Activated CD8-positive, alpha-beta T cell treated with anti-CD3 and anti-CD28 coated beads, Interleukin-2, amount 10 ng/mL, durations not matched to agents 7 days and 5 days (primary cell): Measurements from ENCODE around the gene BIRC5. TPM values are rescaled to one million over a fixed set of nuclear protein-coding genes. Genes with fewer than 3 reads are reported as not detected.

Experiments
- ATAC-seq: fragments of 150-1000 bp; cut with Tn5 transposase; one replicate; pipeline ENCODE4 v1.10.0; 2021; ENCODE audit warnings: moderate library complexity
- CTCF ChIA-PET: fragments of 350-600 bp; sonication (Branson Sonifier 250); formaldehyde crosslinking; loops from one replicate; lab custom pipeline; 2021; ENCODE audit warnings: antibody characterized with exemption; lab: Charles Lee
- POLR2A ChIA-PET: fragments of 350-600 bp; sonication (Branson Sonifier 250); formaldehyde crosslinking; loops from one replicate; lab custom pipeline; 2021; ENCODE audit warnings: antibody characterized with exemption; lab: Charles Lee
- DNase-seq: peaks from one replicate; pipeline ENCODE4 v3.0.0-alpha.2; 2020
- H3K27ac Mint-ChIP-seq: one replicate; pipeline ENCODE4 v1.8.0; 2021; ENCODE audit warnings: mild to moderate bottlenecking, mixed read lengths
- H3K27me3 Mint-ChIP-seq: one replicate; pipeline ENCODE4 v1.8.0; 2021; ENCODE audit warnings: low read depth, mixed read lengths
- H3K36me3 Mint-ChIP-seq: one replicate; pipeline ENCODE4 v1.8.0; 2021; ENCODE audit warnings: low read depth, mixed read lengths
- H3K4me1 Mint-ChIP-seq: one replicate; pipeline ENCODE4 v1.8.0; 2021; ENCODE audit warnings: low read depth, mixed read lengths
- H3K4me3 Mint-ChIP-seq: one replicate; pipeline ENCODE4 v1.8.0; 2021; ENCODE audit warnings: mild to moderate bottlenecking, mixed read lengths
- H3K9me3 Mint-ChIP-seq: one replicate; pipeline ENCODE4 v1.8.0; 2022; ENCODE audit warnings: mixed read lengths; ENCODE audit not compliant: insufficient read depth
- total RNA-seq, 2 experiments: library from RNA; stranded (reverse); gene quantifications; one replicate each; pipeline ENCODE4 v1.2.3, GENCODE V29; 2021

BIRC5 gene
- total RNA-seq, 2 experiments from 2014 or later = 108 to 114 TPM

DNA sequence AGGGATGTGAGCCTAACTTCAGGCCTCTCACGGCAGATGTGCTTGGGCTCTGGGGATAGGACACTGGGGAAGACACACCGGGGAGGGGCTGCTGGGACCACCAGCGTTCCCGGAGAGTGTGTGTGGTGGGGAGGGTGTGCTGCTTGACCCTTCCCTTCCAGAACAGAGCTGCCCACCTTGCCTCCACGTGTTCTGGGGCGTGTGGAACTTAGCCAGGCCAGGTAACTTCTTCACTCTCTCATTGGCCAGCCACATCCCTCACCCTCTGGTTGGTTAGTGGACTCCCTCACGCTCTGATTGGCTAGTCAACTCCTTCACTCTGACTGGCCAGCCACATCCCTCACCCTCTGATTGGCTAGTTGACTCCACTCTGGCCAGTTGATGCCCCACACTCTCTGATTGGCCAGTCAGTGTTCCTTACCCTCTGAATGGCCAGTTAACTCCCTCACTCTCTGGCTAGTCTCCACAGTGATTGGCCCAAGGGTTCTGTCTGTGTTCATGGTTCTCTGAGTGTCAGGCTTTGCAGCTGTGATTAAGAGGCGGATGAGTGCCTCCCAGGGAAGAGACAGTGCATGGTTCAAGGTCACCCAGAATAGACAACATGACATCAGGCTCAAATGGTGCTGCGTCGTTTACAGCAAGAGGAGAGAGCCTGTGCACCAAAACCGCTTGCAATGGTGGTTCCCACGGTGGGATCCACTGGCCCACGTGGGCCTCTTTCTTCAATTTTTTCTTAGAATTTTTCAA is 27.4 kb downstream of the BIRC5 start:
- CTCF ChIA-PET = interaction anchor here (2.1 kb wide), 1 partner anchor 10 kb away, joined by 12 read pairs; no protein-coding TSS in a partner anchor
- H3K9me3 Mint-ChIP-seq = no peaks in the 10 kb centered on the region
- H3K36me3 Mint-ChIP-seq = no peaks in the 10 kb centered on the region
- H3K27me3 Mint-ChIP-seq = peaks cover 3% of the 10 kb centered on the region
- POLR2A ChIA-PET = no interaction called here
- H3K4me1 Mint-ChIP-seq = peaks cover 9% of the 10 kb centered on the region
- DNase-seq (no peak), ATAC-seq (no peak)
- no peak overlapping the region for H3K27ac Mint-ChIP-seq
- no peak overlapping the region for H3K4me3 Mint-ChIP-seq

- DNase-seq = no peak
- H3K9me3 Mint-ChIP-seq = no peaks in the 10 kb centered on the region
- peaks cover 8% of the 10 kb centered on the region for H3K27me3 Mint-ChIP-seq
- no peak overlapping the region for H3K27ac Mint-ChIP-seq
- peaks cover 9% of the 10 kb centered on the region for H3K4me1 Mint-ChIP-seq
- no peaks in the 10 kb centered on the region for H3K36me3 Mint-ChIP-seq
- ATAC-seq = peak; percentile 38
- CTCF ChIA-PET = interaction anchor here (0.8 to 2.1 kb wide), 3 partner anchors 9 to 180 kb away, joined by 3 to 12 read pairs (median 4); no protein-coding TSS in a partner anchor
- H3K4me3 Mint-ChIP-seq = no peak overlapping the region
- POLR2A ChIA-PET = interaction anchor here (0.6 kb wide), 1 partner anchor 382 kb away, joined by 3 read pairs; no protein-coding TSS in a partner anchor
These were observed 28.1 kb downstream of the BIRC5 start for GRCh38 chr17:78242024-78242742.

DNA sequence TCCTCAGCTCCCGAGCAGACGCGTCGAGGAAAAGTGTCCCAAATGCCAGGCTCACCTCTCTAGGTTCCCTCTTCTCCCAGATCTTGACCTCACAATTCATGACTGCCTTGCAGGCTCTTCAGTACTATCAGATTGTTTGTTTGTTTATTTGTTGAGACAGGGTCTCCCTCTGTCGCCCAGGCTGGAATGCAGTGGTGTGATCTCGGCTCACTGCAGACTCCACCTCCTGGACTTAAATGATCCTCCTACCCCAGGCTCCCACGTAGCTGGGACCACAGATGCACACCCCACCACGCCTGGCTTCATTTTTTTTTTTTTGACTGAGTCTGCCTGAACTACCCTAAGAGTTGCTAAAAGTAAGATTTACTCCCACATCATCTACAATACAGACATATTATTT is 33.3 kb downstream of the BIRC5 start:
- ATAC-seq (no peak), DNase-seq (no peak)
- H3K27ac Mint-ChIP-seq = no peak overlapping the region
- CTCF ChIA-PET = interaction anchor here (0.7 kb wide), 1 partner anchor 162 kb away, joined by 3 read pairs; no protein-coding TSS in a partner anchor
- POLR2A ChIA-PET = no interaction called here
- peaks cover 16% of the 10 kb centered on the region for H3K27me3 Mint-ChIP-seq
- H3K36me3 Mint-ChIP-seq = no peaks in the 10 kb centered on the region
- H3K4me3 Mint-ChIP-seq = no peak overlapping the region
- H3K9me3 Mint-ChIP-seq = no peaks in the 10 kb centered on the region
- peaks cover 25% of the 10 kb centered on the region for H3K4me1 Mint-ChIP-seq

DNA sequence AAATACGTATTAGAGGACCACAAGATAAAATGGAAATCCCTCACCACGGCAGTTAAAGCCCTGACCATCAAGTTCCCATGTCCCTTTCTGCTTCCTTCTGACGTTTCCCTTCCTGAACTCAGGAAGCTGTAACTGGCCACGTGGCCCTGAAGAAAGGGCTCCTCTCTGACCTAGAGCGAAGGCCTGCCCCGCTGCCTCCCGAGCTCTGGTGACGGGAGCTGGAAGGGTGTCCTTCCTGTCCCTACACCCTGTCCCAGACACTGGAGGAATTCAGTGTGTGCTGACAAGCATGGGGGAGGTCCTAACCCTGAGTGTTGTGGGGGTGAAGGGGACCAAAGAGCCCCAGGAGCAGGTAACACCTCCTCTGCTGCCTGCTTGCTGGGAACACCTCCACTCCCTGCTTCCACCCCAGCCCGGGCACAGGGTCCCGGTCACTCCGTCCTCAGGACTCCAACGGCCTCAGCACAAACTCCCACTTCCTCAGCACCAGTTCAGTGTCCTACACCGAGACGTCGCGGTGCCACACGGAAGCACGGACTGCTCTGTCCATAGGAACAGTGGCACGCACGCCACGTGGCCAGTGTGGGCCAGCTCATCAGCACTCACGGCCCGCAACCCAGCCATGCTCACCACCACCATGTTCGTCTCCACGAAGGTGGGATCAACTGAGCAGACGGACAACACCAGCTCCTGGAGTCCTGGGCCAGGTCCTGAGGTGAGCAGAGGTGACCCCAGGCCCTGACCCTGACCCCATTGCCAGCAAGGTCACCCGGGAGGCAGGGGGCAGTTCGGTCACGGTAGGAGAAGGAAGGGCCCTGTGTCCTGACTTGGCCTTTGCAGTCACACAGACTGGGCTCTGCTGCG is 34.2 kb downstream of the BIRC5 start:
- Mint-ChIP-seq H3K4me1 (peaks cover 27% of the 10 kb centered on the region), H3K4me3 (no peak overlapping the region), H3K27ac (no peak overlapping the region), H3K27me3 (peaks cover 16% of the 10 kb centered on the region), H3K36me3 (no peaks in the 10 kb centered on the region), H3K9me3 (no peaks in the 10 kb centered on the region)
- ATAC-seq (no peak), DNase-seq (no peak)
- ChIA-PET POLR2A (no interaction called here), CTCF (interaction anchor here (0.6 to 4.3 kb wide), 3 partner anchors 23 to 174 kb away, joined by 3 to 54 read pairs (median 3); no protein-coding TSS in a partner anchor)

- no peaks in the 10 kb centered on the region for H3K36me3 Mint-ChIP-seq
- CTCF ChIA-PET = interaction anchor here (0.6 to 4.3 kb wide), 11 partner anchors 10 to 202 kb away, joined by 3 to 54 read pairs (median 4); no protein-coding TSS in a partner anchor
- DNase-seq = no peak
- POLR2A ChIA-PET = no interaction called here
- no peak for ATAC-seq
- H3K27me3 Mint-ChIP-seq = peaks cover 16% of the 10 kb centered on the region
- H3K4me1 Mint-ChIP-seq = peaks cover 30% of the 10 kb centered on the region
- no peak overlapping the region for H3K4me3 Mint-ChIP-seq
- H3K9me3 Mint-ChIP-seq = no peaks in the 10 kb centered on the region
- H3K27ac Mint-ChIP-seq = no peak overlapping the region
These were observed 35.2 kb downstream of the BIRC5 start for GRCh38 chr17:78249074-78249817.

- ChIA-PET POLR2A (no interaction called here), CTCF (interaction anchor here (0.6 to 4.3 kb wide), 29 partner anchors 8 to 536 kb away, joined by 3 to 54 read pairs (median 4); partner anchors contain the start of gene TMC8)
These were observed 36.1 kb downstream of the BIRC5 start for GRCh38 chr17:78249818-78250806.

DNA sequence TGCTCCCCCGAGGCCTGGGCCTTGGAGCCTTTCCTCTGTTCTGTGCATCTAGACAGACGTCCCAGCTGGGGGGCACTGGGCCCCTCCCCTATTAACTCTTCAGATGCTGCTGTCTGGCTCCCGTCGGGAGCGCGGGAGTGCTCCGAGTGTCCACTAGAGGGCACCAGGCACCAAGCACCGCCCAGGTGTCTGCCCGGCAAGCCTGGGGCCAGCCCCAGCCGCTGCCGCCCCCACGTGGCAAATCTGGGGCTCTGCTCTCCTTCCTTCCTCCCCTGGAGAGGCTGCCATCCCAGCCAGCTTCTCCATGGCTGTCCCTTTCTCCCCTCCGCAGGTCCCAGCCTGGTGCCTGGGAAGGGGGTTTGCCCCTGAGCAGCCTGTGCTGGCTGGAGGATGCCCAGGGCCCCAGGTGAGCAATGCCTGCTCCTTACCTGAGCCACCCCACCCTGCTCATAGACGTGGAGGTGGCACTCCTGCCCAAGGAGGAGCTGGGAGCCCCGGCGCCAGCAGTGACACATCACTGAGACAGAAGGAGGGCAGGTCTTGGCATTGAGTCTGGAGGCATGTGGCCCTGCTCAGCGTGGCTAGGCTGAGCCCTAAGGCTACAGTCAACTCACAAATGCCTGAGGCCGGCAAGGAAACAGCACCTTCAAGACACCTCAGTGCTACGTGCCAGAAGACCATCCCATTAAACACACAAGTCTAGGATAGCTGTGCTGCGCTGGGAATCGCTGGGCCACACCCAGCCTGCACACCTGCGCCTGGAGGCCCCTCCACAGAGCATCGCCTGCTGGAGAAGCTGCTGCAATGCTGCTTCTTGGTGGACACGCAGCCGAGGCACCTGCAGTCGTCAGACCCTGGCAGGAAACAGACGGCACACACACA is 37.1 kb downstream of the BIRC5 start:
- peaks cover 13% of the 10 kb centered on the region for H3K27me3 Mint-ChIP-seq
- peaks cover 32% of the 10 kb centered on the region for H3K4me1 Mint-ChIP-seq
- POLR2A ChIA-PET = no interaction called here
- DNase-seq = peak; percentile 89
- no peaks in the 10 kb centered on the region for H3K9me3 Mint-ChIP-seq
- peak; percentile 70 for ATAC-seq
- no peaks in the 10 kb centered on the region for H3K36me3 Mint-ChIP-seq
- CTCF ChIA-PET = interaction anchor here (0.6 to 4.3 kb wide), 37 partner anchors 9 to 537 kb away, joined by 3 to 54 read pairs (median 4); partner anchors contain the start of gene TMC8
- H3K4me3 Mint-ChIP-seq = peak overlapping the region; percentile 64
- H3K27ac Mint-ChIP-seq = peak overlapping the region; percentile 72

More at GRCh38 chr17:78249818-78250806, 36.1 kb downstream of the BIRC5 start:
- H3K27ac Mint-ChIP-seq = no peak overlapping the region
- ATAC-seq = no peak
- H3K4me1 Mint-ChIP-seq = peaks cover 32% of the 10 kb centered on the region
- DNase-seq = no peak
- H3K36me3 Mint-ChIP-seq = no peaks in the 10 kb centered on the region
- no peaks in the 10 kb centered on the region for H3K9me3 Mint-ChIP-seq
- no peak overlapping the region for H3K4me3 Mint-ChIP-seq
- peaks cover 16% of the 10 kb centered on the region for H3K27me3 Mint-ChIP-seq

DNA sequence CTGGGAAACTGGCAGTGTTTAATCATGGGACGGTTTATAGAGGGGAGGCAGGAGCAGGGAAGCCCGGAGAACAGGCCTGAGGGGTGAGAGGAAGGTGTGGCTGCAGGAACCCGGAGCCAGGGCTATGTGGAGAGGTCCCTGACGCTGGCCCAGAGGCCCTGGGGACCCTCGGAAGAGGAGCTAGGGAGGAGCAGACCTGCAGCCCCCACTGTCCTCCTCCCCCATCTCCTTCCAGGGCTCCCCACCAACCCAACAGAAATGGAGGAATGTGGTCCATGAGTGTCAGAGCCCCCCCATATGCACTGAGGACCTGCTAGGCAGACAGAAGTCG is 37.7 kb downstream of the BIRC5 start:
- Mint-ChIP-seq H3K4me3 (peak overlapping the region; percentile 64), H3K27me3 (peaks cover 12% of the 10 kb centered on the region), H3K4me1 (peaks cover 32% of the 10 kb centered on the region), H3K27ac (peak overlapping the region; percentile 72), H3K9me3 (no peaks in the 10 kb centered on the region), H3K36me3 (no peaks in the 10 kb centered on the region)
- no peak for ATAC-seq
- ChIA-PET CTCF (interaction anchor here (0.7 to 4.3 kb wide), 29 partner anchors 10 to 496 kb away, joined by 3 to 54 read pairs (median 4); partner anchors contain the start of gene TMC8), POLR2A (no interaction called here)
- no peak for DNase-seq

DNA sequence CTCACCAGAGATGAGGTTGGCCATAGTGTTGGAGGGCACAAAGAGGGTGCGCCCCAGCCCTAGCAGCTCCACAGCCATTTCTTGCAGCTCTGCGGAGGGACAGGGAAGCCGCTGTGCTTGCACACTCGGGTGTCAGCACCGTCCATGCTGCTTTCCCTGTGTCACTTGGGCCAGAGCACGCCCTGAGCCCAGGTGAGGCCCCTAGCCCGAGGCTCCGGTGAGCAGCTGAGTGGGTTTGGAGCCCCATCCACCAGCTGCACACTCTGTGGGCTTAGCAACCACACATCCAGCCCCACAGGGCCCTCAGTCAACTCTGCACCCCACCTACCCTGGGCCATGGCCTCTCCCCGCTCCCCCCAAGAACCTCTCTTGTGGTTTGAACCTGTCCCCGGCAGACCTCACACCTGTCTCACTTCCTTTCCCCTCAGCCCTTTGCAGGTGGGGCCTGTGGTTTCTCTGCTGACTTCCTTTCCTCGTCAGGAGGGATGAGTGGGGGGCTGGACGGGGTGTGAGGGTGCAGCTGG is 38.1 kb downstream of the BIRC5 start:
- ChIA-PET POLR2A (no interaction called here), CTCF (interaction anchor here (0.7 to 4.3 kb wide), 23 partner anchors 10 to 495 kb away, joined by 3 to 54 read pairs (median 4); partner anchors contain the start of gene TMC8)
- peaks cover 8% of the 10 kb centered on the region for H3K27me3 Mint-ChIP-seq
- H3K36me3 Mint-ChIP-seq = no peaks in the 10 kb centered on the region
- peak overlapping the region; percentile 82 for H3K27ac Mint-ChIP-seq
- H3K4me1 Mint-ChIP-seq = peaks cover 32% of the 10 kb centered on the region
- peak overlapping the region; percentile 64 for H3K4me3 Mint-ChIP-seq
- H3K9me3 Mint-ChIP-seq = no peaks in the 10 kb centered on the region
- DNase-seq (peak; percentile 89), ATAC-seq (peak; percentile 50)
